CD4-positive, alpha-beta T cell treated with Interleukin-15 for 4 hours (primary cell): Measurements from ENCODE around the gene FRRS1.
"Not testable (repeated sequence)": the region's sequence is repeated elsewhere in the genome, so short reads cannot be mapped to it uniquely, and the experiment has no call there.

Experiments used
- DNase-seq: peaks from one replicate; pipeline ENCODE4 v3.0.0-alpha.2; 2020; ENCODE audit warnings: low spot score

Gene FRRS1, protein sequence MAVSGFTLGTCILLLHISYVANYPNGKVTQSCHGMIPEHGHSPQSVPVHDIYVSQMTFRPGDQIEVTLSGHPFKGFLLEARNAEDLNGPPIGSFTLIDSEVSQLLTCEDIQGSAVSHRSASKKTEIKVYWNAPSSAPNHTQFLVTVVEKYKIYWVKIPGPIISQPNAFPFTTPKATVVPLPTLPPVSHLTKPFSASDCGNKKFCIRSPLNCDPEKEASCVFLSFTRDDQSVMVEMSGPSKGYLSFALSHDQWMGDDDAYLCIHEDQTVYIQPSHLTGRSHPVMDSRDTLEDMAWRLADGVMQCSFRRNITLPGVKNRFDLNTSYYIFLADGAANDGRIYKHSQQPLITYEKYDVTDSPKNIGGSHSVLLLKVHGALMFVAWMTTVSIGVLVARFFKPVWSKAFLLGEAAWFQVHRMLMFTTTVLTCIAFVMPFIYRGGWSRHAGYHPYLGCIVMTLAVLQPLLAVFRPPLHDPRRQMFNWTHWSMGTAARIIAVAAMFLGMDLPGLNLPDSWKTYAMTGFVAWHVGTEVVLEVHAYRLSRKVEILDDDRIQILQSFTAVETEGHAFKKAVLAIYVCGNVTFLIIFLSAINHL

DNA sequence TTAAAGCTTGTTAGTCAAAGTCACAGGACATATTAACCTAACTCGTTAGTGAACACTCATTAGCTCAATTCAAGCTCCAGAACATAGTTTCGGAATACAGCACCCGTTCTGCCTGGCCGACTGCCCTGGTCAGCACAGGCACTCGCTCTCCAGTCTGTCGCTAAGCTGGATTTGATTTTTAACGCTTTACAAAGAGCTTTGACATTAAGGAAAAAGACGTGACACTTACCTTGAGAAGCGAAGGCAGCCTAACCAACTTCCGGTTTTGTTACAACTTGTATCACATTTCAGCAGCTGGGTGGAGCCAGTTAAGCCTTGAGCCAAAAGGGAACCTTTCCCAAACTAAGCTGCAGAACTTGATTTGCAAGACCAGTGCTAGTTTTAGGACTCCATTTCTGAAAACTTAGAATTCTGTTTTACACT lies at the start of gene FRRS1:
TSS of gene FRRS1 (minus strand) at position 258 of the 423 bp plus-strand sequence. CDS start 17,867 bp downstream, outside the sequence.
- peak; percentile 30 for DNase-seq

DNA sequence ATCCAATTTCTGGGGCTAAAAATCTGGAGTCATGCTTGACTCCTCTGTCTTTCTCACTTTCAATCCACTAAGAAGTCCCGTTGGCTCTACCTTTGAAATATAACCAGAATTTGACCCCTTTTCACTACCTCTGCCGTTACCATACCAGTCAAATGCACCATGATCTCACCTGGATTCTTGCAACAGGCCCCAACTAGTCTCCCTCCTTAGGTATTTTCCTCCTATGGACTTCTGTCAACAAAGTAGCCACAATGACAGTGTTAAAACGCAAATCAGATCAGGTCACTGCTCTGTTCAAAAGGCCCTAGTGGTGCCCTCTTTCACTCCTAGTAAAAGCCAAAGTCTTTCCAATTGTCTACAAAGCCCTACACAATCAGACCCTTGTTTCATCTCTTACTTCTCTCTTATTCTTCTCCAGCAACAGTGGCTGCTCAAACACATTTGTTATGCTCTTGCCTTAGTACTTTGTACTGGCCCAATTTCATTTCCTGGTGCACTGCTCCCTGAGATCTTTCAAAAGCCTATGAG lies 48.0 kb upstream of the FRRS1 start:
- DNase-seq: no peak

DNA sequence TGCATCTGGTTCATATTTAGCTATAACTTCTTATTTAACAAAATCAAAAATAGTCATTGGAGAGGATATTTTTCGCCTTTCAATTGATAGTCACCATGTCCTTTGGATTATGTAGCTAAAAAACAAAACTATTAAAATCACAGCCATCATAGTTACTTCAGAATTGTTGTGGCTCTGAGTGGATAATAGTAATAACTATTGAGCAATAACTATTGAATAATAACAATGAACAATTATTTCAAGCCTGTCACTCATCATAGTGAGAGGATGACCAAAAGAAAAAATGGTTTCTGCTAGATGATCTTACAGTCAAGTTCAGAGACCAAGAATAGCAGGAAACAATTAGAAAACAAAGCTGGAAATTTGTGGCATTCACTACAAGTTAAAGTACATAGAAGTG lies 45.3 kb upstream of the FRRS1 start:
- DNase-seq: no peak

DNA sequence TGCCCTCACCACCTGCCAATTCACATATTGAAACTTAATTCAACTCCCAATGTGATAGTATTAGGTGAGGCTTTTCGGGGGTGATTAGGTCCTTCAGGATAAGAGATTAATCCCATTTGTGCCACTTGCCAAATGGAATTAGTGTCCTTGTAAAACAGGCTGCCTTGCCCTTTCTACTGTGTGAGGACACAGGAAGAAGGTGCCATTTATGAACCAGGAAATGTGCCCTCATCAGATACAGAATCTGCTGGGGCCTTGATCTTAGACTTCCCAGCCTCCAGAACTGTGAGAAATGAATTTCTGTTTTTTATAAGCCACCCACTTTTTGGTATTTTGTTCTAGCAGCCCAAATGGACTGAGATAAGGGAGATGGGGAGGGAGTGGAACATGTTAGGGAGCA lies 44.6 kb upstream of the FRRS1 start:
- DNase-seq: no peak

DNA sequence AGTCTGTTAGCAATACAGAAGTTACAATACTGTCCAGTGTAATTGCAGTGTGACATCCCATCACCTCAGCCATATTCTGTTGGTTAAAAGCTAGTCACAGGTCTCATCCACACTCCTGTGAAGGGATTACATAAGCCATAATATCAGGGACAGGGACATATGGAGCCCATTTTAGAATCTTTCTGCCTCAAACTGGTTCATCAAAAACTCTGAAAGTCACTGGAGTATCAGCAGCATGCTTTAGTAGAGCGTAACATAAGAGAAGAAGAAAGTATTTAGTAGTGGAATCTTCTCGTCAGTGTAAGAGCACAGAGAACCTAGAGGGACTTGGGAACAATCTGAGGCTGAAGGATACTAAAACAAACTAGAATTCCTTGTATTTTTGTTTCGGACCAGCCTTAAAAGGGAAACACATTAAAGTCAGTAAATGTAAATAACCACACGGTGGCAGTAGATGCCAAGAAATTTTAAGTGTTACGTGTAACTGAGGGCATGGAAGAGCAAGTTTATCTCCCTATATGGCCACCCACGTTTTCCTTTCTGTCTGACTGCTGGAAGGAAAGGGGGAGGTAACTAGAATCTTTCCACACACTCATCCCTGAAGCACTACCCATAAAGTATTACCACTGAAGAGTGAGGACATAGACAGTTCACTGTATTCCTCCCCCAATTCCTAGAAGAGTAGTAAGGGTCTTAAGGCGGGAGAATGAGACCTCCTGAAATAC lies 42.1 kb upstream of the FRRS1 start:
- peak; percentile 65 for DNase-seq

DNA sequence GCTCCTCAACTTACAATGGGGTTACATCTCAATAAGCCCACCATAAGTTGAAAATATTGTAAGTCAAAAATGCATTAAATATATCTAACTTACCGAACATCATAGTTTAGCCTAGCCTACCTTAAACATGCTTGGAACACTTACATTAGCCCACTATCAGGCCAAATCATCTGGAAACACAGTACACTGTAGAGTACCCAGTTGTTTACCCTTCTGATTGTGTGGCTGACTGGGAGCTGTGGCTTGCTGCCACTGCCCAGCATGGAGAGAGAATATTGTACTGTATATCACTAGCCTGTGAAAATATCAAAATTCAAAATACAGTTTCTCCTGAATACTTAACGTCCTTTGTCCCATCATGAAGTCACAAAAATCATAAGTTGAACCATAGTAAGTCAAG lies 40.4 kb upstream of the FRRS1 start:
- no peak for DNase-seq

DNA sequence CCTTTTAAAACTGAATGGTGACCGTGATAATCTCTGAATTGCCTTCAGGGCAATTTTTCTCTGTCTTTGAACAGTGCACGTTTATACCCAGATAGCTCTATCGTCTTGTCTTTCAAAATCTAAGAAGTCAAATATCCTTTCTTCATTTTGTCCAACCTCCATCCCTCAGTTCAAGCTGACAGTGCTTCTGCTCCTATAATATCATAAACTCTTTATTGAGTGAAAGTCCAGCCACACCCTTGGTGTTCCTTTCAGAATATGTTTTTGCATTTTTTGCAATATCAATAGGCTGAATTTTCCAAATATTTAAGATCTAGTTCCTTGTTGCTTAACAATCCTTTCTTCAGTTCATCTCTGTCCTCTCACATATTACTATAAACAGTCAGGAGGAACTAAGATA lies 35.1 kb upstream of the FRRS1 start:
- no peak for DNase-seq

DNA sequence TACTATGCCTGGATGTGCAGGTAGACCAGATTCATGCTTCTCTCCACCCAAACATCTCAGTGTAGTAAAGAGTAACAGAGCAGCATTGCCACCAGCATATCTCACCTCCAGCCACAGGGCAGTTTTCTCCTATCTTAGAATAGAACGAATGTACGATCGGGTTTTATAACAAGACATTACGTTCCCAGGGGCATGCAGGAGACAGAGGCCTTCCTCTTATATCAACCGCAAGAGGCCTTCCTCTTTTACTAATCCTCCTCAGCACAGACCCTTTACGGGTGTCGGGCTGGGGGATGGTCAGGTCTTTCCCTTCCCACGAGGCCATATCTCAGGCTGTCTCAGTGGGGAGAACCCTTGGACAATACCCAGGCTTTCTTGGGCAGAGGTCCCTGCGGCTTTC lies 27.4 kb upstream of the FRRS1 start:
- DNase-seq: not testable (repeated sequence)

DNA sequence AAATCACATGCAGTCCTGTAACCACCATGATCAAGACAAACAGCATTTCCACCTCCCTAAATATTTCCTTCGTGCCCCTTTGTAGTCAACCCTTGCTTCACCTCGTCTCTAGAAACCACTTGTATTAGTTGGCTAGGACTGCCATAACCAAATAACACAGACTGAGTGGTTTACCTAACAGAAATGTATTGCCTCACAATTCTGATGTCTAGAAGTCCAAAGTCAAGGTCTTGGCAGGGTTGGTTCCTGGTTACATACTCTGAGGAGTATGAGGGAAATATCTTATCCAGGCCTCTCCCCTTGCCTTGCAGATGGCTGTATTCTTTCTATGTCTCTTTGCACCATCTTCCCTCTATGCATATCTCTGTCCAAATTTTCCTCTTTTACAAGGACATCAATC lies 23.3 kb upstream of the FRRS1 start:
- no peak for DNase-seq

DNA sequence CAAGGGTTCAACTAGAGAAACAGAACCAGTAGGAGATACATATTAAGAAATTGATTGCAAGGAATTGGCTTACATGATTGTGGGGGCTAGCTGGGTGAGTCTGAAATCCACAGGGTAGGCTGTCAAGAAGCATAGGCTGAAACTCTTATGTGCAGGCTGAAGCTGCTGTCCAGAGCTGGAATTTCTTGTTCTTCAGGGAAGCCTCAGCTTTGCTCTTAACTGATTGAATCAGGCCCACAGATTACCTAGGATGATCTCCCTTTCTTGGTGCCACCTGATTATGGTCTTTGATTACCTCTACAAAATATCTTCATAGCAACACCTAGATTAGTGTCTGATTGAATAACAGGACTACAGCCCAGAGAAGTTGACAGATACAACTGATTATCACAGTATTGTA lies 22.5 kb upstream of the FRRS1 start:
- no peak for DNase-seq

DNA sequence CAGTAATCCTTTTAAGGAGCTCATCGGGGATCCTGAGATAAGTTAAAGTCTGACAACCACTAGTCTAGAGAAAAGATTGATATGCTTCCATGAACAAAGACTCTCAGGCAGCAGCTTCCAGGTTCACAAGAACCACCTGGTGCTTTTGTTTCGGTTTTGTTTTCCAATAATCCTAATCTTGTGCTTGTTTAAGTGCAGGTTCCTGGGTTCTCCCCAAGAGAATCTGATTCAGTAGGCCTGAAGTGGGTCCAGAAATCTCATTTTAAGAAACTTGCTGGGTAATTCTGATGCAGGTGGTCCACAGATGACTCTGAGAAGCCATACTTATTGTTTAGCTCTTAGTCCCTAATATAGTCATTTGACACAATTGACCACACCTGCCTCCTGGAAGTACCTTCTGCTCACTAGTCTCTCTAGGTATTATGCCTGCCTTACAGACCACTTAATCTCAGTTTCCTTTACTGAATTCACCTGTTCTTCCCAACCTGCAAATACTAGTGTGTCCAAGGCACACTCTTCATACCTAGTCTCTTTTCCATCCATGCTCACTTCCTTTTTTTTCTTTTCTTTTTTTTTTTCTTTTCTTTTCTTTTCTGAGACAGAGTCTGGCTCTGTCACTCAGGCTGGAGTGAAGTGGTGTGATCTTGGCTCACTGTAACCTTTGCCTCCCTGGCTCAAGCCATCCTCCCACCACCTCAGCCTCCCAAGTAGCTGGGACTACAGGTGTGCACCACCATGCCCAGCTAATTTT lies 20.5 kb upstream of the FRRS1 start:
- no peak for DNase-seq

DNA sequence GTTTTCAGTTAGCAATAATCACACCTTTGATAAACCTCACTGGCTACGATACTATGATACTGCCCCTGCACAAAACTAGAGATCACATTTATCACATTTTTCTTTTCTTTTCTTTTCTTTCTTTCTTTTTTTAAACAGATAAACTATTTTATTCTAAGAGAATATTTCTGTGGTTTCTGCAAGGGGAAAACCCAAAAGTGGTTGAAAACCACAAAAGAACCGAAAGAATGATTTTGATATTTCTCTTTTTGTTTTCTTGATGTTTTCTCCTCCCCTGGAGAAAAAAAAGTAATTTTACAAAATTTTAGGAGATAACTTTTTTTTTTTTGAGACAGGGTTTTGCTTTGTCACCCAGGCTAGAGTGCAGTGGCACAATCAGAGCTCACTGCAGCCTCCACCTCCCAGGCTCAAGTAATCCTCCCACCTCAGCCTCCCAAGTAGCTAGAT lies 18.4 kb upstream of the FRRS1 start:
- DNase-seq: peak; percentile 9

DNA sequence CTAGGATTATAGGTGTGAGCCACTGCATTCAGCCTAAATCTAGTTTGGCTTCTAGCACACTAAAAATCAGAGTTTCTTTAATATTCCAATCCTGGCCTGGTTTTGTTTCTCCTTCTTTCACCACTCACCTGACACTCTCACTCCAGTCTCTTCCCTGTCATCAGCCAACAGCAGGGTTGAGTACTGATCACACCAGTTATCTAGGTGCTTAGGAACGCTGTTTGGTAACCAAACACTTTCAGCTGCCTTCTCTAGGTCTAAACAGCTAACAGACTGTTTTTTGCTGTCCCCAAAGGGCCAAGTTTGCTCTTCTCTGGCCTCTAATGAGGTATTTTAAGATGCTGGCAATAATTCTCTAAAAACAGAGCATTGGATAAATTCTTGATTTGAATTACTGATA lies 17.7 kb upstream of the FRRS1 start:
- no peak for DNase-seq

DNA sequence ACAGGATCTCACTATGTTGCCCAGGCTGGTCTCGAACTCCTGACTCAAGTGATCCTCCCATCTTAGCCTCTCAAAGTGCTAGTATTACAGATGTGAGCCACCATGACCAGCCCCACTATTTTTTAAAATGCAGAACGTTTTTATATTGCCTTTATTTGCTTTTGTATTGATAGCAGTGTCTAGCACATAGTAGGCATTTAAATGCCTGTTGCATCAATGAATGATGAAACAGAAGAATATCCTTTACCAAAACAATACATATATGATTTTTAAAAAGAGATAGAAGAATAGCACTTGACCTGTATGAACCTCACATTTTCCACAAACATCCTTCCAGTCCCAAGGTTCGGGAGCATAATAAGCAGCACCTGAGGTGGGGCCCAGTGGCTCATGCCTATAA lies 16.5 kb upstream of the FRRS1 start:
- no peak for DNase-seq

DNA sequence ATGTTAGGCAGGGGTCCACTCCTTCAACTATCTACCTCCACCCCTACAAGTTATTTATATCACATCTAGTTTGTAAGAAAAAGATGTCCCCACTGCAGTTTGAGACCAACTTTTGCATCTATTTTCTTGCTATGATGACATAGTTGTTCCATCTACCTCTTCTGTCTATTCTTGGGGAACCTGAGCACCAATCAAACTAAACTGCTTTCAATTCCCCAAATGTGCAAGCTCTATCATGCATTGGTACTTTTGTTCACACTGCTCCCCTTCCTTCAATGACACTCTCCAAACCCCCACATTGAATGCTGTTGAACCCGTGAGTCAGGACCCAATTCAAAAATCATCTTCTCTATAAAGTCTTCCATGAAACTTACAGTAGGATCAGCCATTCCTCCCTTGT lies 16.0 kb upstream of the FRRS1 start:
- no peak for DNase-seq

DNA sequence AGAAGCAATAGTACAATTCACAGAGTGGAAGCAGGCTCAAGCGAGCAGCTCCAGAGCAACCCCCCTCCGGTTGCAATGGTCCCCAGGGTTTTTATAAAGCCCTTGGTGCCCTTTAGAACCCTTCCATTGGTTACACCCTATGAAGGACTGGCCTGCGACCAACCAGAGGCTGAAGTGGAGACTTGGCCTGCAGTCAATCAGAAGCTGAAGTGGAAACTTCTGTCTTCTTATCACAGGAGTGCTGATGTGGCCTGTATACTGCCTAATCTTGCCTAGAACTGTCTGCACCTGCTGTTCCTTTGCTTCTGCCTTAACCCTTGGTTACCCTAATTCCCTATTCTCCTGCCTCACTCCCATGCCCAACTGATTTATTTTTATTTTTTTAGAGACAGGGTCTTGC lies 15.4 kb upstream of the FRRS1 start:
- no peak for DNase-seq

DNA sequence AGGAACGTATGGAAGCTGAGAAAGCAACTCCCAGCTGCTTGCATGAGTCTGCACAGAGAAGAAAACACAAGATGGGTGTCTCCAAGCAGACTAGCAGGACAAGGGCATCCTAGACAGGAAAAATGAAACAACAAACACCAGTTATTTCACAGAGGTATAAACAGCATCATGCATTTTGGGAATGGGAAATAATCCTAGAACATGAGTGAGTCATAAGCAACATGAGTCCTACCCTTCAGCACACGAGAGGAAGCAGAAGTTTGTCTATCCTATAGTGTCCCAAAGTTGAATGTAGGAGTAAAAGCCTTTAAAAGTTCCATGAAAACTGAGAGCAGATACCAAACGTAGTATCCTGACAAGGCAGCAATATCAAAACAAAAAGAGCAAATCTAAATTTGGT lies 11.3 kb upstream of the FRRS1 start:
- no peak for DNase-seq

DNA sequence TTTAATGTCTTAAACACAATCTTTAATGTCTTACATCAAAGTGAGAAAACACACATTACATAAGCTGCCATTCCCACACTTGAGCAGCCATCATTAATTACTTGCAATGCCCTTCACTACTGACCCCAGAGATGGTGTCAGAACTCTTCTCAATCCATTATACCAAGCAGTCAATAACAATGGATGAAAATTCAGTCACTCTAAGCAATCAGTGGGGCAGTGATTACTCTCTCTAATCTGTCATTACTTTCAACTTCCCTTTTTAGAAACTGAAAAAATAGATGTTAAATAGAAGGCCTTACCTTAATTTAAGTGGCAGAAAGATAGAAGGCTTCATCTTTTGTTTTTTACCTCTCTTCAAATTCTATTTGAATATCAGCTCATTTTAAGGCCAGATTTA lies 9.7 kb upstream of the FRRS1 start:
- DNase-seq: no peak

DNA sequence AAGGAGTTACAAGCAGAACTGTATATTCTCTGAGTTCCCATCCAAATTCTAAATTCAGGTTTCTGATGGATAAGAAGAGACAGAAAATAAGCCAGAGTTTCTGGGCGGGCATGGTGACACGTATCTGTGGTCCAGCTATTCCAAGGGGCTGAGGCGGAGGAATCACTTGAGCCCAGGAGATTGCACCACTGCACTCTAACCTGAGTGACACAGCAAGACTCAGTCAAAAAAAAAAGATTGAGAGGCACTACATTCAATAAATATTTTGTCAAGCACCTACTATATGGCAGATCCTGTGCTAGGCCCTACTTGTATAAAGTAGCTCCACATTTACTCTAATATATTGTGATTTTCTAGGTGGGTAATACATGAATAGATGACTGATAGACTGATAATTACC lies 6.4 kb upstream of the FRRS1 start:
- no peak for DNase-seq

DNA sequence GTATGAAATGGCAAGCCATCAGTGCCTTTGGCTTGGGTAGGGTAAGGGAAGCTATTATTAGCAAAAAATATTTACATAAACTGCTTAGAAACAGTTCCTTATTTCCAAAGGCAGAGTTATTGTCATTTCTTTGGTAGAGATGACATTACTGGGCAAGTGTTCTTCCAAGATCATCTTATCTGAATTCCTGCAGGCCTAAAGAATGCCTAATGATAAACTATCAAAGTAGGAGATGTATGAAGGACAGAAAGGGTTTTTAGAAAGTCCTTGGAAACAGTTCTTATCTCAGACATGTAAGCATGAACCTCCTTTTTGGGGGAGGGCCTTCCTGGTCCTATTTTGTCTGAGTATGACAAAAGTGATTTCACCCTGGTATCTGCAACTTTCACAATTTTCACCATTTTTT lies 5.1 kb upstream of the FRRS1 start:
- no peak for DNase-seq

DNA sequence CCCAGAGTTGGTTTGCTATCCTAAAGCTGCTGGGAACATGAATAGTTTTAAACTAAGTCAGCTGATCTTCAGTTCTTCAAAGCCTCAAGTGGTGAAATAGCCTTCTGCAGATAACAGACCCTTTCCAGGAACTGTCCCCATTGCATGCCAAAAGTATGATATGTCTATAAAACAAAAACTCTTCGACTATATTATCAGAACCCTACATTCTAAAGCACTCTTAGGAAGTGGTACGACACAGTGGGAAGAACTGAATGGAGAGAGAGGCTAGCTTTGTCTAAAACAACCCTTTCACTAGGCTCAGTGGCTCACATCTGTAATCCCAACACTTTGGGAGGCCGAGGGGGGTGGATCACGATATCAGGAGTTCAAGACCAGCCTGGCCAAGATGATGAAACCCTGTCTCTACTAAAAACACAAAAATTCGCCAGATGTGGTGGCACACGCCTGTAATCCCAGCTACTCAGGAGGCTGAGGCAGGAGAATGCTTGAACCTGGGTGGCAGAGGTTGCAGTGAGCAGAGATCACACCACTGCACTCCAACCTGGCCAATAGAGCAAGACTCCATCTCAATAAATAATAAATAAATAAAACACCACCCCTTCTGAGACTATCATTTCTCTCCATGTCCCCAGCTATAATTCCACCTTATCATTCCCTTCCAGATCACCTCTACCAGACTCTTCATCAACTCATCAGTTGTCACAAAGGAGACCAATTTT lies 2.2 kb upstream of the FRRS1 start:
- DNase-seq: no peak
